ENCODE measurements around the gene CCDC92B.
A peak's percentile ranks its signal among the peaks of the same experiment; 100 is the strongest.

CCDC92B gene

DNA sequence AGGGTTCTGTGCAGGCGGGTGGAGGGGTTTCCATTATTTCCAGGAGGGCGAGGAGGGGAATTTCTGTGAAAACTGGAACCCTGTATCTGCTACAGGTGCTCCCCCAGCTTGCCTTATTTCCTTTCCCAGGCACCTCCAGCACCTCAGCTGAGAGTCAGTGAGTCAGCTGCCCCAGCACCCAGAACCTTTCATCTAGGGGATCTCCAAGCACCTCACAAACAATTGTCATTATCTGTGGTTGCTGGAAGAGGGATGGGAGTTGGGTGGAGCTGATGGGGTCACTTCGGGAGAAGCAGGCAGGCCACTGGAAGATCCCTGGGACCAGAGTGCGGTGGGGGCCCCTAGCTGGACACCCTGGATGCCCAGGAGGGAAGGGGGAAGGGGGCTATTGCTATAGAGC, 27.8 kb downstream of the CCDC92B start:
- DNase-seq, result no peak
- TF ChIP-seq GATA1 (IDR thresholded peaks at IDR 0.05; ENCODE audit: low read depth, low read length) (no peak), POLR2A (IDR thresholded peaks at IDR 0.05; ENCODE audit: low read length) (no peak)

GRCh38 chr17:2719861-2720260, 29.6 kb downstream of the CCDC92B start:
- DNase-seq, result no peak
- TF ChIP-seq GATA1 (IDR thresholded peaks at IDR 0.05; ENCODE audit: low read depth, low read length) (no peak), POLR2A (IDR thresholded peaks at IDR 0.05; ENCODE audit: low read length) (no peak)

DNA sequence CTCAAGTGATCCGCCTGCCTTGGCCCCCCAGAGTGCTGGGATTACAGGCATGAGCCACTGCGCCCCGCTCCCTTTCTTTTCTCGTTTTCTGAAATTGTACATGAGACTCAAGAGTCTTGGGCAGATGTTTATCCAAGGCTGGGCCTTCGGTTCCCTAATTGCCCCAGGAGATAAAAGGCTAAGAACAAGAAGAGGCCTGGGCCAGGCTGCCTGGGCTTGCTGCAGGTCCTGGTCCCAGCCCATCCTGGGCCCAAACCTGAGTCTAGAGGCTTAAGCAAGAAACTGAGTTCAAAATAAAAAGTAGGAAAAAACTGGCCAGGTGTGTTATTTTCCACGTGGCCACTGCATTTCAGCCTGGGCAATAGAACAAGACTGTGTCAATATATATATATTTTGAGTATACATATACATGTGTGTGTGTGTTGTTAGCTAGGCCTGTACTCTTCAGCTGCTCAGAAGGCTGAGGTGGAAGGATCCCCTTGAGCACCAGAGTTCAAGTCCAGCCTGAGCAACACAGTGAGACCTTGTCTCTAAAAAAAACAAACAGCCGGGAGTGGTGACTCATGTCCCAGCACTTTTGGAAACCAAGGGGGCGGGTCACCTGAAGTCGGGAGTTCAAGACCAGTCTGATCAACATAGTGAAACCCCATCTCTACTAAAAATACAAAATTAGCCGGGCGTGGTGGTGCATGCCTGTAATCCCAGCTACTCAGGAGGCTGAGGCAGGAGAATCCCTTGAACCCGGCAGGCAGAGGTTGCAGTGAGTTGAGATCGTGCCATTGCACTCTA, 31.1 kb downstream of the CCDC92B start:
- TF ChIP-seq POLR2A (IDR thresholded peaks at IDR 0.05; ENCODE audit: low read length) (no peak), GATA1 (IDR thresholded peaks at IDR 0.05; ENCODE audit: low read depth, low read length) (no peak)
- no peak for DNase-seq

DNA sequence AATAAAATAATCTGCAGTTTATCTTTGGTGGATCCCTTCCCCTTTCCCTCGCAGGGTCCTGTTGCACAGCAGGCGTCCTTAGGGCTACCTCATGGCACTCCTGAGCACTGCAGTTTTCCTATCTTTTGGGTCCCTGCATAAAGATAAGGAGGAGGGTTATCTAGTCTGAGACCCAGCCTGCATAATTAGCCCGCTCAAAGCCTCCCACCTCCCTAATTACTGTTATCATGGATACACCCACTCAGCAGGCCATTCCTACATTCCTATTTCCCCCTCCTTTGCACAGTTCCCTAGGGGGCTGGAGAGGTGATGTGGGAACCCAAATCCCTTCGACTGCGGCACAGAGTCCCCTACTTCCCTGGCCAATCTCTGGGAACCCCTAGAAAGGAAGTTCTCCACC, 32.8 kb downstream of the CCDC92B start:
- no peak for TF ChIP-seq POLR2A (IDR thresholded peaks at IDR 0.05; ENCODE audit: low read length)
- TF ChIP-seq GATA1 (IDR thresholded peaks at IDR 0.05; ENCODE audit: low read depth, low read length), result no peak
- peak in 1 of 2 experiments; percentile 51 for DNase-seq

DNA sequence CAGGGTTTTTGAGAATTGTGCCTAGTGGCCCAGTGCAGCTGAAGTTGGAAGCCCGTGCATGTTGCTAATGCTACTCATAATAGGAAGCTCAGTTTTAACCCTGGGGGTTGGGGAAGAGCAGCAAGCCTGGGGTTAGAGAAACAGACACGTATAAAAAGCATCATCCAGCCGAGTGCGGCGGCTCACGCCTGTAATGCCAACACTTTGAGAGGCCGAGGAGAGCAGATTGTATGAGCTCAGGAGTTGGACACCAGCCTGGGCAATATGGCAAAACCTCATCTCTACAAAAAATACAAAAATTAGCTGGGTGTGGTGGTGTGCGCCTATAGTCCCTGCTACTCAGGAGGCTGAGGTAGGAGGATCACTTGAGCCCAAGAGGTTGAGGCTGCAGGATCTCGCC, 35.6 kb downstream of the CCDC92B start:
- DNase-seq, result no peak
- TF ChIP-seq GATA1 (IDR thresholded peaks at IDR 0.05; ENCODE audit: low read depth, low read length), result no peak
- TF ChIP-seq POLR2A (IDR thresholded peaks at IDR 0.05; ENCODE audit: low read length), result no peak

DNA sequence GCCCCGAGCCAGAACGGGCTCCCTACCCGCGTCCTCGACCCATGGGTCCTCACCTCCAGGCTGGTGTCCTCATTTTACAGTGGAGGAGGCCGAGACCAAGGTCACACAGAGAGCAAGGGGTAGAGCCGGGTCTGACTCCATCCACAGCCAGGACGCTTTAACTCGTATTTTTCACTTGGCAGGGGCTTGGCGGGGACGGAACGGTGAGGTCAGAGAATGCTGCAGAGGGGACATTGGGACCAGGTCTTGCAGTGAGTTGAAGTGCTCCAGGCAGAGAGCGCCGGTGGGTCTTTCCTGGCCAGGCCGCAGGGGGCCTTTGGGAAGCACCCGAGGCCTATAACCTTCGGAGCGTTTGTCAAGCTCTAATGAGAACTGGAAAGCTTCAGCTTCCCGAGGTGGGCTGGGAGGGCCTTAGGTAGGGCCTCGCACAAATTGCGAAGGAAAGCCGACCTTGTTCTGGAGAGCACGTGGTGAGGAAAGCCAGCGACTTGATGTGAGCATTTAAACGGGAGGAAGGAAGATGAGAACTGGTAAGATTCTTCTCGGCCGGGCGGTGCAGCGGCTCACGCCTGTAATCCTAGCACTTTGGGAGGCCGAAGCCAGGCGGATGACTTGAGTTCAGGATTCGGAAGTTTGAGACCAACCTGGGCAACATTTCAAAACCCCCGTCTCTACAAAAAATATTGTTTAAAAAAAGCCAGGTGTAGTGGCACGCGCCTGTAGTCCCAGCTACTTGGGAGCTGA, 37.0 kb downstream of the CCDC92B start:
- DNase-seq, result no peak
- TF ChIP-seq POLR2A (IDR thresholded peaks at IDR 0.05; ENCODE audit: low read length) (no peak), GATA1 (IDR thresholded peaks at IDR 0.05; ENCODE audit: low read depth, low read length) (no peak)

DNA sequence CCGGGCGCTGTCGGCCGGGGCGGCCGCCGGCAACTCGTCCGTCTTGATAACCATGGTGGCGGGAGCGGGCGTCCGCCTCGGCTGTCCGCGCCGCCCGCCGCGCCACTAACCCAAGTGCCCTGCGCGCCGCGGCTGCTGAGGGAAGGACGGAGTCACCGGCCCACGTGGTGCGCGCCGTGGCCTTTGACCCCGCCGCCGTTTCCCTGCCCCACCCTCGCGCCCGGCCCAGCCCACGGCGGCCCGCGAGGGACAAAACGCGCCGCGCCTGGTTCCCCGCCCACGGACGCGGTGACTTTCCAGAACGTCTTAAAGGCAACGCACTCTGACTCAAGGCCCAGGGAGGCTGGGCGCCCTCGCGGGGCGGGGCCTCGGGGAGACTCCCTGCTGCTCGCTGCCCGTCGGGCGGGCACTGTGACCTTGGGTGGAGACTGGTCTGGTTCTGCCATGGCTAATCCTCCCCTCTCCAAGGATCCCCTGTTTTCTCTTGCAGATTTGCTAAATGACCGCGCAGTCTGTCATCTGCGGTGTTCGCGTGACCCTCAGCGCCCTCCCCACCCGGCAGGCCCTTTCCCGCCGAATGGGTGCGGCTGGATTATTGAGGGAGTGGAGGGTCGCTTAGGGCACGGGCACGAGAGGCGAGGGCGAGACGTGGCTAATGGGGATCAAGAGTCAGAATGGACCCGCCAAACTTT, 37.7 kb downstream of the CCDC92B start, which contains the start of gene CLUH:
Gene CLUH, minus strand, starts transcription at position 157 of the 692 bp plus-strand sequence. Its CDS starts 103 bp downstream, at position 54.
- peak; percentile 83 for TF ChIP-seq POLR2A (IDR thresholded peaks at IDR 0.05; ENCODE audit: low read length)
- no peak for TF ChIP-seq GATA1 (IDR thresholded peaks at IDR 0.05; ENCODE audit: low read depth, low read length)
- DNase-seq, result peak; percentile 98 to 99

DNA sequence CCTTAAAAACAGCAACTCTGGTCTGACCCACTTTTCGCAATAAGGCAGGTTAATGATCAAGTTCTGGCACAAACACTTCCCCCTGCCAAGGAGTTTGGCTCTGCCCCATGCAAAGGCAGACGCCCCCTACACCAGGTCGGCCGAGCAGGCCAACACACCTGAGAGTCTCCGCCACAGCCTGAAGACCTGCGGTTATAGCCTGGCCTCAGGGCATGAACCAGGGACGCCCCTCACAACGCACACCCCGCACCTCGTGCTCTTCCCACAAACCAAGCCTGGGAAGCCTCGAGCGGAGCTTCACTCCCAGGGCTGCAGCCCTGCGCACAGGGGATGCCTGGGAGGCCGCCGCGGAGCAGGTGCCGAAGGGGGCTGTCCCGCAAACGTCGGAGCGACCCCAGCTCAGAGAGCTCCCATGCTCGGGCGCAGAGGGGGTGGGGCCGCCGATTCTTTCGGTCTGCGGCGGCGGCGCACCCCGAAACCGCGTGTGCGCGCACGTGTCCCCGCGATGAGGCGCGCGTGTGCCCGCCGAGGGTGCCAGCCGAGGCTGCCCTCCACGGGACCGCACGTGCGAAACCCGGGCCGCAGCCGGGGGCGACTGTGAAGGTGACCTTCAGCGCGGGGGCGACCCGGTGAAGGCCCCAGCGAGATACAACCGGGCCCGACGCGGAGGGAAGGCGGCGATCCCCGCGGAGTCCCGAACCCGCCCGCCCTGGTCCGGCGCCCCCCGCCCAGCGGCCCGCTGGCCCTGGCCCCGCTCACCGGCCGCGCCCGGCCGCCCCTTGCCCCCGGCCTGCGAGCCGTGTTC, 38.4 kb downstream of the CCDC92B start:
- peak; percentile 59 to 60 for DNase-seq

DNA sequence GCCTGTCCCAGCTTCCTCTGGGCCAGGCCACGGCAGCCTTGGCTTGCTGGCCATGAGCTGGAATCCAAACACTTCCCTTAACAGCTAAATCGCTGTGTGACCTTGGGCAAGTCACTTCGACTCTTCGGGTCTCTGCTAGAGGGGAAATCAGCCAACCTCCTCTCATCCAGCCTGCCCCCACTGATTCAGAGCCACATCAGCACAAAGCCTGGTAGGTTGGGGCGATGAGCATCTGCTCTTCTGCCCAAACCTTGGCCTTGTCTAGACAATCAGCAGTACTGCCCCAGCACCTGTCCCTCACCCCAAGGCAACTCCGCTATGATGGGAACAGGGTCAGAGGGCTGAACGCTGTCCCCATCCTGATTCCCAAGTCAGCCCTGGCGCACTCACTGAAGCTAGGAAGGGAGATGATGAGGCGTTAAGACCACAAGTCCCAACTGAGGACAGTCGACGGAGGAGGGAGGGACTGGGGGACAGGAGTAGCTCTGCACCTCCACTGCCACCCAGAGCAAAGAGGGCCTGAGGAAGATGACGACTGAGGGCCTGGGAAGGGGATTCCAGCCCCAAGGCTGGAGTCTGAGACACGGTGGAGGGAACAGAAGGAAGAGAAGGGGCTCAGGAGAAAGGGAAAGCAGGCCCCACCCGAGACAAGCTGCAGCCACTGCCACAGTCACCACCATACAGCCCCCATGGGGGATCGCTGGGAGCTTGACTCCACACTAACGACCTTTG, 39.2 kb downstream of the CCDC92B start:
- no peak for TF ChIP-seq GATA1 (IDR thresholded peaks at IDR 0.05; ENCODE audit: low read depth, low read length)
- peak; percentile 43 to 46 for DNase-seq

More for the DNA sequence above, 38.4 kb downstream of the CCDC92B start:
- no peak for TF ChIP-seq GATA1 (IDR thresholded peaks at IDR 0.05; ENCODE audit: low read depth, low read length)
- TF ChIP-seq POLR2A (IDR thresholded peaks at IDR 0.05; ENCODE audit: low read length), result no peak

DNA sequence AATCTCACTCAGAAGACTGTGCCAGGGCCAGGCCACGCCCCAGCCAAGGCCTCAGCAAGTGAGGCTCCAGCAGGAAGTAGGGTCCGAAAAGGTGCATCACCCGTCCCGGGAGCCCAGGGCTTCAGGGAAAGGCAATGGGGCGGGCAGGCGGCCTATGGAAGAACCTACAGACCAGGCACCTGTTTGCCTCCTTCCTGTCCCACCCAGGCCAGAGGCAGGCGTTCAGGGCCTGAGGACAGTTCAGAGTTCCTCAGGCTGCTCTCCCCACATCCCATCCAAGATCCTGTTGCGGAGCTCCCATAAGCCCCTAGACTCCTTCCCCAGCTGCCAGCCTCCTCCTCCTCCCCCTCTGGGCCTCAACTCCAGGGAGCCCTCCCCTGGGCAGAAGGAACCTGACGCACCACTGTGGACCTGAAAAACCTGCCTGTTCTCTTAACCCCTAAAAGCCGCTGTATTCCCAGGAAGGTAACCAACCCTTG, 40.2 kb downstream of the CCDC92B start:
- DNase-seq, result peak in 1 of 2 experiments; percentile 32
- TF ChIP-seq GATA1 (IDR thresholded peaks at IDR 0.05; ENCODE audit: low read depth, low read length), result no peak
- no peak for TF ChIP-seq POLR2A (IDR thresholded peaks at IDR 0.05; ENCODE audit: low read length)

GRCh38 chr17:2708585-2709182, 40.8 kb downstream of the CCDC92B start:
- DNase-seq, result no peak
- TF ChIP-seq POLR2A (IDR thresholded peaks at IDR 0.05; ENCODE audit: low read length) (no peak), GATA1 (IDR thresholded peaks at IDR 0.05; ENCODE audit: low read depth, low read length) (no peak)

Data from erythroblast (primary cell).